Skeletal muscle tissue (tissue), 4 donors: ENCODE results near the gene SELENOS. TPM values are rescaled to one million over a fixed set of nuclear protein-coding genes. Genes with fewer than 3 reads are reported as not detected.

Experiments used
- H3K27ac ChIP-seq: one replicate; pipeline ENCODE4 v1.7.0; 2013; ENCODE audit warnings: mild to moderate bottlenecking, low read depth, low read length, inconsistent platforms
- H3K27me3 ChIP-seq, 3 donors: one replicate each; pipeline ENCODE4 v1.7.0; 2013; ENCODE audit warnings: low read length in 3 of 3; ENCODE audit not compliant: control insufficient read depth in 3 of 3, insufficient read depth in 3 of 3
- H3K36me3 ChIP-seq, 3 donors: one replicate each; pipeline ENCODE4 v1.7.0; 2013; ENCODE audit warnings: low read length in 3 of 3; ENCODE audit not compliant: control insufficient read depth in 3 of 3, insufficient read depth in 3 of 3
- H3K4me1 ChIP-seq, 3 donors: one replicate each; pipeline ENCODE4 v1.7.0; 2013; ENCODE audit warnings: low read length in 3 of 3, mild to moderate bottlenecking in 3 of 3; ENCODE audit not compliant: control insufficient read depth in 3 of 3, insufficient read depth in 3 of 3
- H3K4me3 ChIP-seq, 3 donors: one replicate each; pipeline ENCODE4 v1.7.0; 2013; ENCODE audit warnings: low read length in 3 of 3
- H3K9ac ChIP-seq, 3 donors: one replicate each; pipeline ENCODE4 v1.7.0; 2013; ENCODE audit warnings: low read length in 3 of 3, mild to moderate bottlenecking in 3 of 3, moderate library complexity in 2 of 3, low read depth in 1 of 3
- H3K9me3 ChIP-seq, 3 donors: one replicate each; pipeline ENCODE4 v1.7.0; 2013; ENCODE audit warnings: low read length in 3 of 3; ENCODE audit not compliant: control insufficient read depth in 3 of 3
- total RNA-seq: library from RNA; depleted of rRNA; stranded (reverse); fragments of >200 nt; gene quantifications from one replicate; pipeline ENCODE4 v1.2.3, GENCODE V29; 2014
- donor health status: Osteomylitis.

Gene SELENOS
- total RNA-seq, 1 donor from 2014 or later: 25.6 TPM

GRCh38 chr15:101320501-101321052 lies 43.3 kb upstream of the SELENOS start:
- H3K4me3 ChIP-seq: no peak overlapping the region
- H3K27ac ChIP-seq: no peak overlapping the region
- H3K36me3 ChIP-seq: peaks cover 0 to 18% (median 8%) of the 10 kb centered on the region in 3 donors
- no peak overlapping the region for H3K9ac ChIP-seq
- peaks cover 0 to 2% (median 0%) of the 10 kb centered on the region in 3 donors for H3K27me3 ChIP-seq
- no peaks in the 10 kb centered on the region for H3K4me1 ChIP-seq
- no peaks in the 10 kb centered on the region for H3K9me3 ChIP-seq

GRCh38 chr15:101318839-101319238 lies 41.6 kb upstream of the SELENOS start:
- Histone ChIP-seq H3K36me3 (peaks cover 0 to 12% (median 8%) of the 10 kb centered on the region in 3 donors), H3K27ac (no peak overlapping the region), H3K9me3 (no peaks in the 10 kb centered on the region), H3K9ac (no peak overlapping the region), H3K4me3 (no peak overlapping the region), H3K4me1 (no peaks in the 10 kb centered on the region), H3K27me3 (peaks cover 0 to 2% (median 0%) of the 10 kb centered on the region in 3 donors)

GRCh38 chr15:101318147-101318819 lies 41.0 kb upstream of the SELENOS start:
- Histone ChIP-seq H3K9ac (no peak overlapping the region), H3K9me3 (no peaks in the 10 kb centered on the region), H3K4me3 (no peak overlapping the region), H3K27ac (no peak overlapping the region), H3K36me3 (peaks cover 0 to 12% (median 8%) of the 10 kb centered on the region in 3 donors), H3K4me1 (no peaks in the 10 kb centered on the region), H3K27me3 (peaks cover 0 to 2% (median 0%) of the 10 kb centered on the region in 3 donors)

- H3K4me1 ChIP-seq: no peaks in the 10 kb centered on the region
- peaks cover 0 to 10% (median 8%) of the 10 kb centered on the region in 3 donors for H3K36me3 ChIP-seq
- no peak overlapping the region for H3K27ac ChIP-seq
- H3K27me3 ChIP-seq: peaks cover 0 to 2% (median 0%) of the 10 kb centered on the region in 3 donors
- H3K9me3 ChIP-seq: no peaks in the 10 kb centered on the region
- no peak overlapping the region for H3K4me3 ChIP-seq
- H3K9ac ChIP-seq: no peak overlapping the region
These were observed 40.1 kb upstream of the SELENOS start for GRCh38 chr15:101317336-101317872.

GRCh38 chr15:101316529-101316928 lies 39.2 kb upstream of the SELENOS start:
- H3K27ac ChIP-seq: no peak overlapping the region
- no peaks in the 10 kb centered on the region for H3K4me1 ChIP-seq
- no peak overlapping the region for H3K4me3 ChIP-seq
- no peak overlapping the region for H3K9ac ChIP-seq
- H3K9me3 ChIP-seq: no peaks in the 10 kb centered on the region
- peaks cover 0 to 8% (median 4%) of the 10 kb centered on the region in 3 donors for H3K36me3 ChIP-seq
- peaks cover 0 to 2% (median 0%) of the 10 kb centered on the region in 3 donors for H3K27me3 ChIP-seq

- Histone ChIP-seq H3K9me3 (no peaks in the 10 kb centered on the region), H3K4me1 (no peaks in the 10 kb centered on the region), H3K9ac (no peak overlapping the region), H3K36me3 (peaks cover 0 to 8% (median 4%) of the 10 kb centered on the region in 3 donors), H3K27me3 (peaks cover 0 to 2% (median 0%) of the 10 kb centered on the region in 3 donors), H3K27ac (no peak overlapping the region), H3K4me3 (no peak overlapping the region)
These were observed 38.5 kb upstream of the SELENOS start for GRCh38 chr15:101315736-101316135.

GRCh38 chr15:101314336-101315125 lies 37.2 kb upstream of the SELENOS start:
- Histone ChIP-seq H3K4me1 (no peaks in the 10 kb centered on the region), H3K4me3 (no peak overlapping the region), H3K27ac (no peak overlapping the region), H3K27me3 (peaks cover 0 to 2% (median 0%) of the 10 kb centered on the region in 3 donors), H3K9ac (no peak overlapping the region), H3K9me3 (no peaks in the 10 kb centered on the region), H3K36me3 (peaks cover 0 to 8% (median 4%) of the 10 kb centered on the region in 3 donors)

GRCh38 chr15:101313041-101313761 lies 35.9 kb upstream of the SELENOS start:
- no peak overlapping the region for H3K9ac ChIP-seq
- H3K27ac ChIP-seq: no peak overlapping the region
- no peak overlapping the region for H3K4me3 ChIP-seq
- no peaks in the 10 kb centered on the region for H3K27me3 ChIP-seq
- H3K9me3 ChIP-seq: no peaks in the 10 kb centered on the region
- no peaks in the 10 kb centered on the region for H3K4me1 ChIP-seq
- peaks cover 0 to 5% (median 4%) of the 10 kb centered on the region in 3 donors for H3K36me3 ChIP-seq

- Histone ChIP-seq H3K27me3 (peaks cover 0 to 2% (median 2%) of the 10 kb centered on the region in 3 donors), H3K4me3 (no peak overlapping the region), H3K9ac (no peak overlapping the region), H3K27ac (no peak overlapping the region), H3K36me3 (no peaks in the 10 kb centered on the region), H3K4me1 (no peaks in the 10 kb centered on the region), H3K9me3 (no peaks in the 10 kb centered on the region)
These were observed 33.2 kb upstream of the SELENOS start for GRCh38 chr15:101310508-101310907.
